ENCODE results near the gene NCKAP5.

Gene NCKAP5

DNA sequence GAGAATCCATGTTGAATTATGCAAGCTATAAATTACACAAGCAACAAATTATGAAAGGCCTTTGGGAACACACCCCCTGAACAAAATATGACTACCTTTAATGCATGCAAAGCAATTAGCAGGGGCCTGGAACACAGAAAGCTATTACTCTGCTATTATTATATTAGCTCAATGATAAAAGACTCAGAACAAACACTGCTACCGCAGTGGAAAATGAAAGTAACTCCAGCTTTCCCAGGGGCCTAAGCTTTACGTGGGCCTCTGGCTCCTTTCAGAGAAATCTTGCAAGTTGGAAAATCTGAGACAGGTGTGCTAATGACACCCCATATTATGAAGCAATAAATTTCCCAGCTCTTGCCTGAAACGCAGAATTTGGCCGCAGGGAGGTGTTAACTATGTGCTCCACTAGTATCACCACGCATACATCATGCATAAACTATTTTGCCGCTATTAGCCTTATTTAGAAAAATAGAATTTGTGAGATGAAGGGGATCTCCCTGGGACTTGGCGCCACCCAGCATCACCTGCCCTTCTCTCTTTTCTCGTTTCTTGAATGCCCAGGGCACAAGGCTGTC lies 576.7 kb downstream of the NCKAP5 start:
- no peak for DNase-seq (ENCODE audit: low read depth, low spot score)
- no peak overlapping the region for H3K27ac ChIP-seq

- H3K27ac ChIP-seq: no peak overlapping the region
- no peak for DNase-seq (ENCODE audit: low read depth, low spot score)
These were observed 583.5 kb downstream of the NCKAP5 start for GRCh38 chr2:132984731-132985130.

DNA sequence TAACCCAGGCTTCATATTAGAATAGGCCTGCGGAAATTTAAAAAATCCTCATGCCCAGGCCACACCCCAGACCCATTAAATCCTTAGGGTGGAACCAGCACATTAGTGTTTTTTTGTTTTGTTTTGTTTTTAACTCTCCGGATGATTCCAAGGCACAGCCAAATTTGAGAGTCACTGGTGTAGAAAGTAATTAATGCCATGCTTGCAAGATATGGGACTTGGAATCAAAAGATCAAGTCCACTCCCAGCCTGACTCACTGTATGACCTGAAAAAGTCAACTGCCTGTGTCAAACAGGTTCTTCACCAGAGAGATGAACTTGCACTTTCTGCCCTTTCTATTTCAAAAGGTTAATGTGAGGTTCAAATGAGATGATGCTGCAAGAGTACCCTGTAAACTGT lies 588.0 kb downstream of the NCKAP5 start:
- no peak for DNase-seq (ENCODE audit: low read depth, low spot score)
- H3K27ac ChIP-seq: no peak overlapping the region

- H3K27ac ChIP-seq: no peak overlapping the region
- DNase-seq (ENCODE audit: low read depth, low spot score): no peak
These were observed 588.7 kb downstream of the NCKAP5 start for GRCh38 chr2:132979339-132980093.

DNA sequence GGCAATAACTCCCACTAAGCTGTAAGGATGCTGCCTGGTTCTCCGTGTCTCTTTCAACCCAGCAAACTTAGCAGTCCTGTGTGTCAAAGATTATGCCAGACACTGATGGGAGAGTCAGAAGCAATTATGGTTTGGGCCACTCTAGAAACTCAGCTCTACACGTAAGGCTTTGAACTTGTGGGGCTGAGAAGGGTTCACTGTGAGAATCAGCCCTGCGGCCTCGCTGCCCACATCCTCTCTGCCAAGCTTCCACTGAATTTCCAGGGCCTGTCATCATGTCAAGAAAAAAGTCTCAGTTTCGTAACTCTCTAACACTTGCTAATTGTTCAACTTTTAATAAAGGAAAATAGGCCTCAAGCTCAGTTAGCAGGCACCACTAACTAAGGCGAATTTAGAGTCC lies 589.4 kb downstream of the NCKAP5 start:
- no peak overlapping the region for H3K27ac ChIP-seq
- no peak for DNase-seq (ENCODE audit: low read depth, low spot score)

- DNase-seq (ENCODE audit: low read depth, low spot score): no peak
- H3K27ac ChIP-seq: no peak overlapping the region
These were observed 590.3 kb downstream of the NCKAP5 start for GRCh38 chr2:132977812-132978529.

GRCh38 chr2:132975193-132976105 lies 592.8 kb downstream of the NCKAP5 start:
- no peak for DNase-seq (ENCODE audit: low read depth, low spot score)

DNA sequence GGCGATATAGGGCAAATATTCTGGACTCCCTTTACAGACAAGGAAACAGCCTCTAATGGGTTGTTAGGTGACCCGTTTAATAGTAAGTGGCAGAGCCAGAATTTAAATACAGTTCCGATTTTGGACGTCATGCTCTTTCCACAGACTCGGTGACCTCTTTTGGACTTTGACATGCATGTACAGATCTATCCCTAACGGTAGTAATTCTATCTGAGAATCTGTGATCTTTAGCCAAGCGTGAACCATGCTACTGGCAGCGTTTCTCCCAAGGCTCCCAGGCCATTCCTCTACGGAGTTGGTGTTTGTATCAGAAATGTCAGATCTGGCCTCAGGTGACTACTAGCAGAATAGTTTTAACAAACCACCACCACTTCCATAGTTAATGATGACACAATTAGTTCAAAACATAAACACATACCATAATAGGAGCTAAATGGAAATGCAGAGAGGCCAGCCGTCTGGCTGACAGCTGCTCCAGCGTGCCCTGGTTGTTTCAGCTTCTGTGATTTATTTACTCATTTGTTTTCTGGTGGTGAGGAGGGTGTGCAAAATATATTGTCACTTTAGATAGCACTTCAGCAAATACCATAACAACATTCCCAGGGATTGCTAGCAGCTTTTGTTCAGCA lies 593.7 kb downstream of the NCKAP5 start:
- DNase-seq (ENCODE audit: low read depth, low spot score): no peak

More at GRCh38 chr2:132975193-132976105, 592.8 kb downstream of the NCKAP5 start:
- no peak overlapping the region for H3K27ac ChIP-seq

GRCh38 chr2:132971310-132972061 lies 596.8 kb downstream of the NCKAP5 start:
- no peak for DNase-seq (ENCODE audit: low read depth, low spot score)
- no peak overlapping the region for H3K27ac ChIP-seq

More for the DNA sequence above, 593.7 kb downstream of the NCKAP5 start:
- no peak overlapping the region for H3K27ac ChIP-seq

- no peak overlapping the region for H3K27ac ChIP-seq
These were observed 598.8 kb downstream of the NCKAP5 start for GRCh38 chr2:132969371-132969985.

DNA sequence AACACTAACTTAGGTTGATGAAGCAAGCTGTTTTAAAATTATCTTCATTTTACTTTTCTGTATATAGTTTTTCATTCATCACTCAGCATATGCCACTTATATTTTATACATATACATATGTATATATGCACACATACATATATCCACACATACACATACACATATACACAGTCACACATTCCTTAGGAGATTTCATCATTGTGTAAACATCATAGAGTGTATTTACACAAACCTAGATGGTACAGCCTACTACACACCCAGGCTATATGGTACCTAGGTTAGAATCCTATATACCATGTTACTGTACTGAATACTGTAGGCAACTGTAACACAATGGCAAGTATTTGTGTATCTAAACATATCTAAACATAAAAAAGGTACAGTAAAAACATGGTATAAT lies 602.8 kb downstream of the NCKAP5 start:
- DNase-seq (ENCODE audit: low read depth, low spot score): no peak
- H3K27ac ChIP-seq: no peak overlapping the region

More at GRCh38 chr2:132969371-132969985, 598.8 kb downstream of the NCKAP5 start:
- DNase-seq (ENCODE audit: low read depth, low spot score): no peak

DNA sequence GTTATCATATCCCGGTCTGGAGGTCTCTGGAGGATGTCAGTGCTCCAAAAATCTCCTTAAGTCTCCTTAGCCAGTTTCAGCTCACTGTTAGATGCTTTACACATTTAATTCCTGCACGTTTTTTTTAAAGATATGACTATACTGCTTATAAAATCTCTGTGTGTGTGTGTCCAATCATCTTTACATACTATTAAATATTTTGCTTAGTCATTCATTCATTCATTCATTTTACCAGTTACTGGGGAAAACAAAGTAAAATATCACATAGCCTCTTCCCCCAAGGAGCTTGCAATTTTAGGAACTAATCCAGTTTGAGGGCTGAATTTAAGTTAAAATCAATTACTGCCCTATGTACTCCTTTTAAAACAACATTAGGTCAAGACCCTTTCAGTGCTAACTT lies 605.1 kb downstream of the NCKAP5 start:
- DNase-seq (ENCODE audit: low read depth, low spot score): no peak

DNA sequence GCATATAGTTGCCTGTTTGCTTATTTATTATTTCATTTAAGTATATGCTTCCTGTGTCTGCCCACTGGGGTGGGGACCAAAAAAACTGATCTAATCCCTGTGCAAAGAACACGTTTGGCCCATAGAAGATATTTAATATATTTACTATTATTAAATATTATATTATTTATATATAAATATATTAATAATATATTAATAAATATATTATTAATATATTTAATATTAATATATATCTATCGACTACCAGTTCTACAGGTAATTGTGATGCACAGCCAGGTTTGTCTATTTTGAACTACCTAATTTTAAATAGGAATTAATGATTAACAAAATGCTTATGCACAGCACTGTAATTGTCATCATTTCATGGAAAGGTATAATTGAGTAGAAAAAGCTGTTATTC lies 609.4 kb downstream of the NCKAP5 start:
- DNase-seq (ENCODE audit: low read depth, low spot score): no peak
- no peak overlapping the region for H3K27ac ChIP-seq

More for the DNA sequence above, 605.1 kb downstream of the NCKAP5 start:
- H3K27ac ChIP-seq: no peak overlapping the region

GRCh38 chr2:132955871-132956615 lies 612.2 kb downstream of the NCKAP5 start:
- H3K27ac ChIP-seq: no peak overlapping the region
- no peak for DNase-seq (ENCODE audit: low read depth, low spot score)

DNA sequence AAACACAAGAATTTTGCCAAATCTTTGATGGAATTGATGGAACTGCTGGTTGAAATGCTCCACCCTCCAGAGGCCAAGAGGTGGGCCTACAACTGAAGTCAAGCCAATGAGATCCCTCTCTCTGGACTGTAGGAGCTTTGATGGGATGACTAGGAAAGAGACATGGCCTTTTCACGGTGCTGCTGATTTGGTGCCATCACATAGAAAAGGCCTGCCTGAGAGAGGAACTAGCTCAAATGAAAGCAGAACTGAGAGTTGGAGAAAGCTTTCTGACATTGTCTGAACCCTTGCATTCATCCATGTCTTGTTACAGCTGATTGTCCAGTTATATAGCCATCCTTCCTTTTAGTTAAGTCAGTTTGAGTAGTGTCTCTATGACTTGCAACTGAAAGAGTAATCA lies 614.5 kb downstream of the NCKAP5 start:
- DNase-seq (ENCODE audit: low read depth, low spot score): no peak
- no peak overlapping the region for H3K27ac ChIP-seq

DNA sequence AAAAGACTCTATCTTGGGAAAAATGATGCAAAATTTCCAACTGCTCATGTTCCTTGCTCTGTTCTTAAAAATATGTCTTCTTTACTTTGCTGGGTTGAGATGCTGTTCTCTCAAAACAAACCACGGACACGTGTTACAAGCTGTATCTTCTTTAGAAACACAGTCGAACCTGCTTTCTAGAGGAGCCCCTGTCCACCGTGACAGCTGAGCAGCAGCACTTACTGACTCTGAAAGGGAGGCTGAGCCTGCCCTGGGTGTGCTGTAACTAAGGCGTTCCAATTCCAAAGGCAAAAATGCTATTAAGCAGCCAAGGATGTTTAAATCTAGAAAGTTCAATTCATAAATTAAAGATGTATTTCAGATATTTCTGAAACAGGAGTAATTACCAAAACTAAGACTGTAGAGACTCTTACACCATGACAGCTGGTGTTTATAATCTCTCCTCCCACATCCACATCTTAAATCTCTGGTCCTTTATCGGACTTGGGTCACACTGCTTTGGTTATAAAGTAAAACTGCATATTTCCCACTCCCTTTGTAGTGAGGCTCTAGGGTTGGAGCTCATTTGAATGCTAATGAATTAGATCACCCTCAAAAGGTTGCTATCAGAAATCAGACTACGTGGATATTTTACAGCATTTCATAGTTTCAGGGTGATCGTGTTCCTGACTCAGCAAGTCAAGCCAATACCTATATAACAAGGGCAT lies 617.1 kb downstream of the NCKAP5 start:
- H3K27ac ChIP-seq: no peak overlapping the region
- DNase-seq (ENCODE audit: low read depth, low spot score): no peak

- no peak overlapping the region for H3K27ac ChIP-seq
- DNase-seq (ENCODE audit: low read depth, low spot score): no peak
These were observed 619.2 kb downstream of the NCKAP5 start for GRCh38 chr2:132949108-132949507.
